Ascending aorta (tissue), 2 donors: ENCODE data around the gene CXorf66. TPM values are rescaled to one million over a fixed set of nuclear protein-coding genes. Genes with fewer than 3 reads are reported as not detected.

ENCODE experiments used
- DNase-seq, 2 donors: peaks; one replicate each; pipeline ENCODE4 v3.0.0-alpha.2; 2019; ENCODE audit warnings: low spot score in 2 of 2
- H3K27ac ChIP-seq, 2 donors: fragments of 200-600 bp; sonication (generic); one replicate each; pipeline ENCODE4 v1.5.1; 2016 to 2017; ENCODE audit warnings: mild to moderate bottlenecking in 1 of 2
- H3K27me3 ChIP-seq: fragments of 200-600 bp; sonication (generic); one replicate; pipeline ENCODE4 v1.5.1; 2017
- H3K36me3 ChIP-seq, 2 donors: fragments of 200-600 bp; sonication (generic); one replicate each; pipeline ENCODE4 v1.5.1; 2016
- H3K4me1 ChIP-seq, 2 donors: fragments of 200-600 bp; sonication (generic); one replicate each; pipeline ENCODE4 v1.5.1; 2016 to 2017; ENCODE audit warnings: mild to moderate bottlenecking in 1 of 2
- H3K4me3 ChIP-seq, 2 donors: fragments of 200-600 bp; sonication (generic); one replicate each; pipeline ENCODE4 v1.5.1; 2016 to 2017; ENCODE audit warnings: mild to moderate bottlenecking in 1 of 2
- H3K9me3 ChIP-seq, 2 donors: fragments of 200-600 bp; sonication (generic); one replicate each; pipeline ENCODE4 v1.5.1; 2016
- intact Hi-C: fragments of 100-400 bp; cut with DNase I; formaldehyde crosslinking; loops from one replicate; pipeline ENCODE4 v1.15.1; 2023
- total RNA-seq: library from RNA; depleted of rRNA; stranded (reverse); fragments of >200 nt; gene quantifications from one replicate; pipeline ENCODE4 v1.1.0, GENCODE V29; 2016
- TF ChIP-seq, protein P1 (sequence below), 3 experiments: fragments of 200-600 bp in 2 of 3; fragments of 450-650 bp in 1 of 3; sonication (generic) in 2 of 3; IDR thresholded peaks; one replicate each; pipeline ENCODE4 v1.5.1; 2016 to 2019; ENCODE audit warnings: antibody characterized with exemption in 3 of 3, mild to moderate bottlenecking in 1 of 3, moderate library complexity in 1 of 3

CXorf66 gene
- total RNA-seq, 1 donor from 2014 or later, result not detected

DNA sequence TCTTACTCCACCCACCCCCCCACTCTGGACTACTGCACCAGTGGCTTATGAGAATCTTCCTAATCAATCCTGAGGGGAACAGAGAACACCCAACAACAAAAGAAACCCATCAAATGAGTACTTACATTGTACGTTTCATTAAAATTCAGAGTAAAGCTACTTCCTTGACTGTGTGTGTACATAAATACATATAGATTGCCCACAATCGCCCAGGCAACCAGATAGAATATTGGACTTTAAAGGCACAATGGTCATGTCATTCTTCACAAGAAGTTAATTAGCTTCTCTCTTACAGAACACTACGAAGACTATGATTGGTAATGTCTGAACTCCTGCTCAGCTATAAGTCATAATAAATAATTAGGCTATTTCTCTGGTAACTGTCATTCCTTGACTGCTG lies 20.2 kb downstream of the CXorf66 start:
- no peaks in the 10 kb centered on the region for H3K4me1 ChIP-seq
- TF ChIP-seq, protein P1, sequence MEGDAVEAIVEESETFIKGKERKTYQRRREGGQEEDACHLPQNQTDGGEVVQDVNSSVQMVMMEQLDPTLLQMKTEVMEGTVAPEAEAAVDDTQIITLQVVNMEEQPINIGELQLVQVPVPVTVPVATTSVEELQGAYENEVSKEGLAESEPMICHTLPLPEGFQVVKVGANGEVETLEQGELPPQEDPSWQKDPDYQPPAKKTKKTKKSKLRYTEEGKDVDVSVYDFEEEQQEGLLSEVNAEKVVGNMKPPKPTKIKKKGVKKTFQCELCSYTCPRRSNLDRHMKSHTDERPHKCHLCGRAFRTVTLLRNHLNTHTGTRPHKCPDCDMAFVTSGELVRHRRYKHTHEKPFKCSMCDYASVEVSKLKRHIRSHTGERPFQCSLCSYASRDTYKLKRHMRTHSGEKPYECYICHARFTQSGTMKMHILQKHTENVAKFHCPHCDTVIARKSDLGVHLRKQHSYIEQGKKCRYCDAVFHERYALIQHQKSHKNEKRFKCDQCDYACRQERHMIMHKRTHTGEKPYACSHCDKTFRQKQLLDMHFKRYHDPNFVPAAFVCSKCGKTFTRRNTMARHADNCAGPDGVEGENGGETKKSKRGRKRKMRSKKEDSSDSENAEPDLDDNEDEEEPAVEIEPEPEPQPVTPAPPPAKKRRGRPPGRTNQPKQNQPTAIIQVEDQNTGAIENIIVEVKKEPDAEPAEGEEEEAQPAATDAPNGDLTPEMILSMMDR (IDR thresholded peaks at IDR 0.05), result no peak
- H3K27me3 ChIP-seq, result no peaks in the 10 kb centered on the region
- no peaks in the 10 kb centered on the region for H3K9me3 ChIP-seq
- DNase-seq, result no peak
- H3K36me3 ChIP-seq, result no peaks in the 10 kb centered on the region
- intact Hi-C loops, result no loop called here
- no peak overlapping the region for H3K4me3 ChIP-seq
- H3K27ac ChIP-seq, result no peak overlapping the region

GRCh38 chrX:139936259-139936658 lies 29.1 kb downstream of the CXorf66 start:
- no peaks in the 10 kb centered on the region for H3K27me3 ChIP-seq
- no peaks in the 10 kb centered on the region for H3K4me1 ChIP-seq
- TF ChIP-seq, protein P1 (IDR thresholded peaks at IDR 0.05), result no peak
- intact Hi-C loops, result no loop called here
- no peak overlapping the region for H3K27ac ChIP-seq
- H3K9me3 ChIP-seq, result no peaks in the 10 kb centered on the region
- H3K36me3 ChIP-seq, result no peaks in the 10 kb centered on the region
- DNase-seq, result no peak
- no peak overlapping the region for H3K4me3 ChIP-seq

DNA sequence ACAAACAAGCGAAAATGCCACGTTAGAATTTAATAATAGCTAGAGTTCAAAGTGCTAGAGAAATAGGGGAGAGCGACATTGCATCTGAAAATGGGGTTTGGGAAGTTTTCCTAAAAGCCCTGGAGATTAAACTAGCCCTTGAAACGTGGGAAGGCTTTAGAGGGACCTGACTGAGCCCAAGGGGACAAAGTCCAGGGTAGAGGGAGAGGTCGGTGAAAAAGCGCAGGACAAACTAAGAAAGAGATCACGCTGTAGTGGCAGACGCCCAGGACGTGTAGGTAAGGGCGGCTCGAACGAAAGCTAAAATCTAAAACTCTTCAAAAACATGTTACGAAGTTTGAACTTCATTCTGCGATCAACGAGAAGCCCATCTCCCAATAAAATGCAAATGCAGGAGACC lies 31.4 kb downstream of the CXorf66 start:
- Histone ChIP-seq H3K4me3 (peak overlapping the region; percentile 66 to 82), H3K9me3 (no peaks in the 10 kb centered on the region), H3K36me3 (no peaks in the 10 kb centered on the region), H3K27me3 (no peaks in the 10 kb centered on the region), H3K27ac (peak overlapping the region; percentile 92 to 96), H3K4me1 (no peaks in the 10 kb centered on the region)
- TF ChIP-seq, protein P1 (IDR thresholded peaks at IDR 0.05), result no peak
- intact Hi-C loops, result loop anchor here (2.0 to 5.0 kb wide), 3 partner anchors 51 to 172 kb away; no protein-coding TSS in a partner anchor
- DNase-seq, result no peak

GRCh38 chrX:139932901-139933796 lies 32.2 kb downstream of the CXorf66 start, which contains the start of gene ATP11C:
Gene ATP11C, minus strand, starts transcription at chrX:139933053. Its CDS starts 1,011 bp downstream, at chrX:139932042.
- peak within 1 kb of the TSS; percentile 92 to 96 for H3K27ac ChIP-seq
- intact Hi-C loops, result loop anchor here (1.0 to 5.0 kb wide), 4 partner anchors 50 to 194 kb away; no protein-coding TSS in a partner anchor
- no peaks in the 10 kb centered on the region for H3K27me3 ChIP-seq
- no peaks in the 10 kb centered on the region for H3K4me1 ChIP-seq
- TF ChIP-seq, protein P1 (IDR thresholded peaks at IDR 0.05), result peak in 1 of 3 experiments; percentile 12
- H3K4me3 ChIP-seq, result peak within 1 kb of the TSS; percentile 66 to 82
- DNase-seq, result peak; percentile 36 to 86
- no peaks in the 10 kb centered on the region for H3K9me3 ChIP-seq
- H3K36me3 ChIP-seq, result no peaks in the 10 kb centered on the region

DNA sequence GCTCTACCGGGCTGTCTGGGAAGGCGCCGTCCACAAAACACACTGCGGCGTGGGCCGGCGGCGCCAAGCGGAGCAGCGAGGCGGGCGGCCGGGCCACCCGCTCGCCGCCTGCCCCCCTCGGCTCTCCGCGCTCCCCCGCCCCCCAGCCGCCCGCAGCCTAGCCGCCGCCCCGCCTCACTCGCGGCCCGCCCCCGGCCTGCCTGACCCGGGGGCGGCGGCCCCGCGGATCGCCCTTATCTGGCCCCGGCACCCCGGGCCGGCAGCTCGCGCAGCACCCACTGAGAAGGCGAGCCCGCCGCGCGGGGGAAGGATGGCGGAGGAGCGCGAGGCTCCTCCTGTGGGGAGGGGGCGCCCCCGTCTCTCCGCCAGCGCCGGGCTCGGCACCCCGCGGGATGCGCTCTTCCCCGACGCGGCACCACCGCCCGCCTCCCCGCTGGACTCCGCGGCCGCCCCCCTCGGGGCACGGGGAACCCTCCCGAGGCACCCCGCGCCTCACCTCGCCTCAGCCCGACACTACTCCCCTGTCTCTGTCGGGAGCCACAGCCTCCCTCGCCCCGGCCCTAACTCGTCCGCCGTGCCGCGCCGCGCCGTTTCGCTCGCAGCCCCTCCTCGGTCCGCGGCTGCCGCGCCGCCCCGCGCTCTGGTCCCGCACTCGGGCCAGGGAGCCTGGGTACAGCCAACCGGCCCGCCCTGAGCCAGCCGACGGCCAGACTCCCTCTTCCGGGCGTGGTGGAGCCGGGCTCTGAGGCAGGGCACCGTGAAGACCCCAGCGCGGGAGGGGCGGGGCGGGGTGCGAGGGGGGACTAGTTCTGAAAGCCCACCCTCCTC lies 33.0 kb downstream of the CXorf66 start:
- Histone ChIP-seq H3K36me3 (no peaks in the 10 kb centered on the region), H3K27ac (peak overlapping the region; percentile 92 to 96), H3K27me3 (no peaks in the 10 kb centered on the region), H3K9me3 (no peaks in the 10 kb centered on the region), H3K4me3 (peak overlapping the region; percentile 66 to 82), H3K4me1 (no peaks in the 10 kb centered on the region)
- intact Hi-C loops, result loop anchor here (1.0 to 5.0 kb wide), 4 partner anchors 49 to 193 kb away; no protein-coding TSS in a partner anchor
- peak in 1 of 2 donors; percentile 72 for DNase-seq
- TF ChIP-seq, protein P1 (IDR thresholded peaks at IDR 0.05), result no peak
